Measurements from ENCODE around the gene ZNF43.
"Not testable (repeated sequence)": the region's sequence is repeated elsewhere in the genome, so short reads cannot be mapped to it uniquely, and the experiment has no call there.

The ZNF43 gene

DNA sequence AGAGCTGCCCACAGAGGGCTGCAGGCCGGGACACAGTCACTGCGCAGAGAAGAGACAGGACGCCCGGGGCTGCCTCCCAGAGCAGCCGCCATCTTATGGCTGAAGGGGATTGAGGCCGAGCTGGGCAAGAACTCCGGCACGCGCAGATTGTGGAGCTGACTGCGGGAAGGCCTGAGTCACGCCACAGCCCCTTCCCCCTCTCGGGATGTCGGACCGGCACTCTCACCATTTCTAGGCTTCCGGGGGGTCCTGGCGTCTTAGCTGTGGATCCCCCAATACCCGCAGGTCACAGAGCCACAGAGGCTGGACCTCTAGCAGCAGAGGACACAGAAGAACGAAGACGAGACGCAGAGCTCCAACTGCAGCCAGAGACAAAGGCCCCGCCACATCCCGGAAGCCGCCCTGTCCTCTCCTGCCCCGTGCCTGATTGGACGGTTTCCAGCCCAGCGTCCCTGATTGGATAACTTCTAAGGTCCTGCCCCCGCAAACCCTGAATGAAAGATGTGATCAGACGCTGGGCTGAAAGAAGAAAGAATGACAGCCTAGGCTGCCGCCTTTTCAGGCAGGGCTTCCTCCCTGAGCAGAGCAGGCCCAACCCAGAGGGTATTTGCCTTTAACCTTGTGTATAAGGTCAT, at the start of gene ZNF43:
TSS of gene ZNF43 (minus strand) at position 373 of the 635 bp plus-strand sequence. CDS start at position 229, 144 bp downstream.
- DNase-seq = peak; percentile 95

DNA sequence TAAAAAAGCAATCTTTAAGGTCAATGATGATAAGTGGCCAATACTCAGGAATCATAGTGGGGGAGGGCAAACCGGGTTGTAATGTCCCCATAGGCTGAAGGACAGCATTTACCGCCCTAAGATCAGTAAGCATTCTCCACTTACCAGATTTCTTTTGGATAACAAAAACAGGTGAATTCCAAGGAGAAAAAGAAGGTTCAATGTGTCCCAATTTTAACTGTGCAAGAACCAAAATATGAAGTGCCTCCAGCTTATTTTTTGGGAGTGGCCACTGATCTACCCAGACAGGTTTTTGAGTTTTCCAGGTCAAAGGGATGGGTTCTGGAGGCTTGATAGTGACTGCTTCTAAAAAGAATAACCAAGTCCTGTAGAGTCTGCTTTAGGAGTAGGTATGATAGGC, 49.5 kb upstream of the ZNF43 start:
- not testable (repeated sequence) for DNase-seq

- DNase-seq = not testable (repeated sequence)
Observed at GRCh38 chr19:21884786-21885185, 48.8 kb upstream of the ZNF43 start.

- DNase-seq = no peak
Observed at GRCh38 chr19:21883516-21883915, 47.5 kb upstream of the ZNF43 start.

DNA sequence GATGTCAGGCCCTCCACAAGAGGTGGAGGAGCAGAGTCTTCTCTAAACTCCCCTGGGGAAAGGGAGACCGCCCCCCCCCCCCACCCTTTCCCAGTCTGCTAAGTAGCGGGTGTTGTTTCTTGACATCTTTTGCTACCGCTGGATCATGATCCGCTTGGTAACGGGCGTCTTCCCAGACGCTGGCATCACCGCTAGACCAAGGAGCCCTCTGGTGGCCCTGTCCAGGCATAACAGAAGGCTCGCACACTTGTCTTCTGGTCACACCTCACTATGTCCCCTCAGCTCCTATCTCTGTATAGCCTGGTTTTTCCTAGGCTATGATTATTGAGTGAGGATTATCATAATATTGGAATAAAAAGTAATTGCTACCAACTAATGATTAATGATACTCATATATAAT, 44.8 kb upstream of the ZNF43 start:
- not testable (repeated sequence) for DNase-seq

DNA sequence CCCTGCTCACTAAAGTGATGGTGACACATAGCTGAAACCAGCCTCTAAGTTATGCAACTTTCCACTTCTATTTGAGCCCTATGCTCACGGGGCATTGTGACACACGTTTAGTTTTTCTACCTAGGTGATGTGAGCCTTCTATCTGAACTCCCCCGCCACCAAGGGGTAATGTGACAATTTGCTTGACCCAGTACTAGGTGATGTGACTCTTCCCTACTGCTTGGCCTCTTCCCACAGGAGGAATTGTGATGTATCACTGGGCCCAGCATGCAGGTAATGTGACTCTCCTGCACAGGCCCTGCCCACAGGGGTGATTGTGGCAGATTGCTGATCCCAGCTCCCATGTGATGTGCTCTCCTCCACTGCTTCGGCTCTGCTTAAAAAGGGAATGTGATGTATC, 42.7 kb upstream of the ZNF43 start:
- no peak for DNase-seq

- DNase-seq = no peak
Observed at GRCh38 chr19:21877976-21878375, 42.0 kb upstream of the ZNF43 start.

- not testable (repeated sequence) for DNase-seq
Observed at GRCh38 chr19:21876608-21877007, 40.6 kb upstream of the ZNF43 start.

GRCh38 chr19:21856773-21857514, 21.0 kb upstream of the ZNF43 start:
- DNase-seq = no peak

DNA sequence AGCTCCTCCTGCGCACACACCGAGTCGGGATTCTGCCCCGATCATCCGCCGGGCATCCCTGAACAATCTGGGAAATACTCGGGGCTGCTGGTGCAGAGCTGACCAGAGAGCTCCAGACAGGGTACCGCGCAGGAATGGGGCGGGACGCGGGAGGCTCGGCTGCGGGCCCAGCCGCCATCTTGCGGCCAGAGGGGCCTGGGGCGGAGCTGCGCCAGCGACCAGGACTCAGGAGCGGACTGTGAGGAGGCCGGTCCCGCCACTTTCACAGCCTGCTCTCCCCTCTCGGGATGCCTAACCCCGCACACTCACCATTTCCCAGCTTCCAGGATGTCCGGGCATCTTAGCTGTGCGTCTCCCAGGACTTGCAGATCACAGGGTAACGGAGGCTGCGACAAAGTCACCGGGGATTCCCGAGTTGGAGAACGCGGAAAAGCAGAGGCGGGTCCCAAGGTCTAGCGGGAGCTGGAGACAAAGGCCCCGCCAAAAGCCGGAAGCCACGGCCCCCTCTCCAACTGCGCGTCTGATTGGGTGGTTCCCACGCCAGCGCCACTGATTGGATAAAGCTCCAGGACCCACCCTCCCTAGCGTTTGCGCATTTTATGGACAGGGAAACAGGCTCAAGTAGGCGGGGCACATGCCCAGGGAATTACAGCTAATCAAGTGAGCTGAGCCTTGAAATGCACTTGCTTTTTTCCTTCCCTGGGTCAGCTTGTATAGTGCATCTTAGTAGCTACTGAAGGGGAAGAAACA, 15.8 kb upstream of the ZNF43 start:
- peak; percentile 91 for DNase-seq

DNA sequence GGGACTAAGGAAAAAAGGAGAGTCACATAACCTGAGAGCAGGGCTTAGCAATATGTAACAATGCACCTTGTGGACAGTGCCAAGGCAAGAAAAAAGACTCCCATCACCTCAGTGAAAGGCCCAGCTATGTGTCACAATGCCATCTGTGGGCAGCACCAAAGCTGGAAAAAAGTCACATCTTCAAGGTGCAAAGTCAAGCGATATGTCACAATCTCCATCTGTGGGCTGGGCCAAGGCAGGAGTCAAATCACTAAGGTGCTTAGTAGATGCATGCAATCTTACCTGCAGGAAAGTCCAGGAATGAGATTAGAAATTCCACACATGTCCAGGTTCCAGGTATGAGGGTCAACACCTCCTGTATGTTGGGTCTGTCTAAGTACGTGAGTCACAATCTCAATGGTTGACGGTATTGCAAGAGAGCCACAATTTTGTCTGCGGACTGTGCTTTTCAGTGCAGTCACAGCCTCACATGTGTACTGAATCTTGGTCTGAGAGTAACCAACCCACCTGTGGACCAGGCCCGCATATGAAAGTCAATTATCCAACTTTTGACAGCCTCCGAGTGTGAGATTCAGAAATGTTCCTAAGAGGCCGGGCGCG, 14.8 kb upstream of the ZNF43 start:
- DNase-seq = no peak

- no peak for DNase-seq
Observed at GRCh38 chr19:21848706-21849105, 12.7 kb upstream of the ZNF43 start.

DNA sequence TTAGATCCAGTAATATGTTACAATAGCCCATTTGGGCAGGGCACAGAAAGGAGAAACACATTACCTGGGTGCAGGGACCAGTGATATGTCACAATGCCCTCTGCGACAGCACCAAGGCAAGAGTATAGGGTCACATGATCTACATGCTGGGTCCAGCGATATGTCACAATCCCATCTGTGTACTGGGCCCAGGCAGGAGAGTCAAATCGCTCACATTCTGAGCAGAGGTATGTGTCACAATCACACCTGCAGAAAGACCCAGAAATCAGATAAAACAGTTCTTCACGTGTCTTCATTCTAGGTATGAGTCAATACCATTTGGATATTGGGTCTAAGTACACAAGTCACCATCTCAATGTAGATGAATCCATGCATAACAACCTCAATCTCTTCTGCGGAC, 7.1 kb upstream of the ZNF43 start:
- DNase-seq = no peak

DNA sequence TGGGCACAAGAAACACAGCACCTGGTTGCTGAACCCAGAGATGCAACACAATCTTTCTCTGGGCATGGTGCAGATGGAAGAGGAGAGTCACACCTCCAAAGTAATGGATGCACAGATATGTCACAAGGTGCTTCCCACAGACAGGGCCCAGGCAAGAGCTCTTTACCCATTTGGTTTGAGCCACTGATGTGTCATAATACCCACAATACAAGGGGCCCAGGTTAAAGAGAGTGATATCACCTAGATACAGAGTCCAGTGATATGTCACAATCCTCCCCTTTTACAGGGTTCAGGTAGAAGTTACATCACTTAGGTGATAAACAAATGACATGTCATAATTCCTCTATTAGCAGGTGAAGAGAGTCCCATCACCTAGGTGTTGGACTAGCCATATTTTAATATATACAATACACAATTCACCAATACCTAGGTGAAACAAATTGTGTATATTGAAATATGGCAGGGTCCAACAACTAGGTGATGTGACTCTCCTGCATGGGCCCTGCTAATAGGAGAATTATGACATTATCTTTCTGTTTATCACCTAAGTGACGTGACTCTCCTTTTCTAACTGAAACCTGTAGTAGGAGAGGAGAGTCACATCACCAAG, 5.6 kb upstream of the ZNF43 start:
- DNase-seq = no peak

GRCh38 chr19:21841081-21841480, 5.1 kb upstream of the ZNF43 start:
- no peak for DNase-seq

DNA sequence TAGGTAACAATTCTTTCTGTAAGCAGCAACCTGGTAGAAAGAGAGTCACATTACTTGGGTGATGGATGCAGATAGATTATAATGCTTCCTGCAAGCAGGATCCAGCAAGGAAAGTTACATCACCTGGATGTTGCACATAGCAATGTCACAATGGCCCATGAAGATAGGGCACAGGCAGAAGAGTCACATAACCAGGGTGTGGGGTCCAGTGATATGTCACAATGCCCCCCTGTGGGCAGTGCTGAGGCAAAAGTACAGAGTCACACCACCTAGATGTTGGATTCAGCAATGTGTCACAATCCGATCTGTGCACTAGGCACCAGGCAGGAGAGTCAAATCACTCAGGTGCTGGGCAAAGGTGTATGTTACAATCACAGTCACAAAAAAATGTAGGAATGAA, 4.0 kb upstream of the ZNF43 start:
- DNase-seq = no peak

DNA sequence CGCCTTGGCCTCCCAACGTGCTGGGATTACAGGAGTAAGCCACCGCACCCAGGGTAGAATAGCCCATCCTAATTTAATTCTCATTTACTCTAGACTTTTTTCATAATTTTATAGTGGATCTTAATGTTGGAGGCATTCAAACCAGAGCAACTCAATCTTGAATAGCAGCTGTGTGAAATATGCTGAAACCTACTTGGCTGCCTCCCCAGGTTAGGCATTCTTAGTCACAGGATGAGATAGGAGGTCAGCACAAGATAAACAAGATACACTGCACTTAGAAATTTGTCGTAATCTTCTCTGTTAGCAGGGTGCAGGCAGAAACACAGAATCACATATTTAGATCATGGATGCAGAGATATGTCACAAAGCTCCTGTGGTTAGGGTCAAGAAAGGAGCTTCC, 2.7 kb upstream of the ZNF43 start:
- no peak for DNase-seq

- DNase-seq = peak; percentile 14
Observed at GRCh38 chr19:21835429-21835809, 563 bp downstream of the ZNF43 start.

- DNase-seq = no peak
Observed at GRCh38 chr19:21833733-21834132, 2.2 kb downstream of the ZNF43 start.

GRCh38 chr19:21824679-21825078, 11.3 kb downstream of the ZNF43 start:
- DNase-seq = no peak

- DNase-seq = no peak
Observed at GRCh38 chr19:21823224-21823623, 12.8 kb downstream of the ZNF43 start.

DNA sequence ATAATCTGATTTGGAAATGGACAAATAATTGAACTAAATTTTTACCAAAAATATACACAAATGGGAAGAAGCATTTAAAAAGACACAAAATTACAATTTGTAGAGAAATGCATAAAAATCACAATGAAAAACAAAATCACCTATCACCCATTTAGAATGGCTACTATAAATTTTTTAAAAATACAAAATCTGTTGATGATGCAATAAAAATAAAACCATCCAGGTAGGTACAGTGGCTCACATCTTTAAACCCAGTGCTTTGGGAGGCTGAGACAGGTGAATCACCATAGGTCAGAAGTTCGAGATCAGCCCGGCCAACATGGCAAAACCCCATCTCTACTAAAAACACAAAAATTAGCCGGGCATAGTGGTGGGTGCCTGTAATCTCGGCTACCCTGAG, 23.5 kb downstream of the ZNF43 start:
- DNase-seq = no peak

- DNase-seq = not testable (repeated sequence)
Observed at GRCh38 chr19:21808400-21809000, 27.5 kb downstream of the ZNF43 start.

Data from activated CD4-positive, alpha-beta T cell treated with anti-CD3 and anti-CD28 coated beads, Interleukin-10, Interleukin-2, amounts not matched to agents 100 ng/mL and 50 ng/mL, durations not matched to agents 16 hours and 8 hours (primary cell).